HG02981 (cell line): ENCODE results near the gene NXNL1.

ENCODE experiments used
- ATAC-seq: cut with Tn5 transposase; IDR thresholded peaks from one replicate; pipeline ENCODE4 v1.9.1; 2021; ENCODE audit warnings: mild to moderate bottlenecking, moderate library complexity; ENCODE audit not compliant: unreplicated experiment

Gene NXNL1

DNA sequence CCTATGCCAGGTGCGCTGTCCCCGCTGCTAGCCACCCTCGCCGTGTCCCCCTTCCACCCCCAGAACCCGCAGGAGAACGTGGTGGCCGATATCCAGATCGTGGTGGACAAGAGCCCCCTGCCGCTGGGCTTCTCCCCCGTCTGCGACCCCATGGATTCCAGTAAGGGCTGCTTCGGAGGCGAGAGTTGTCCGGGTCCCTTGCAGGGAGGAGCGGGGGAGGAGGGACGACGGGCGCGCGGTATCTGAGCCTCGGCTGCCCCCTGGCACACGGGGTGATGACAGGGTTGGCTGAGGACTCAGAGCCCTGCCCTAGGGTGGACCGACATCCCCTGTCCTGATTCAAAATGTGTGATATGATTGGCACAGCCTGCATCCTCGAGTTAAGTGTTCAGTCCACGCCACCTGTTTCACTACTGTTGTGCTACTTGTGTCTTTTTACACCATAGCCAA, 40.2 kb downstream of the NXNL1 start:
- peak; percentile 6 for ATAC-seq

DNA sequence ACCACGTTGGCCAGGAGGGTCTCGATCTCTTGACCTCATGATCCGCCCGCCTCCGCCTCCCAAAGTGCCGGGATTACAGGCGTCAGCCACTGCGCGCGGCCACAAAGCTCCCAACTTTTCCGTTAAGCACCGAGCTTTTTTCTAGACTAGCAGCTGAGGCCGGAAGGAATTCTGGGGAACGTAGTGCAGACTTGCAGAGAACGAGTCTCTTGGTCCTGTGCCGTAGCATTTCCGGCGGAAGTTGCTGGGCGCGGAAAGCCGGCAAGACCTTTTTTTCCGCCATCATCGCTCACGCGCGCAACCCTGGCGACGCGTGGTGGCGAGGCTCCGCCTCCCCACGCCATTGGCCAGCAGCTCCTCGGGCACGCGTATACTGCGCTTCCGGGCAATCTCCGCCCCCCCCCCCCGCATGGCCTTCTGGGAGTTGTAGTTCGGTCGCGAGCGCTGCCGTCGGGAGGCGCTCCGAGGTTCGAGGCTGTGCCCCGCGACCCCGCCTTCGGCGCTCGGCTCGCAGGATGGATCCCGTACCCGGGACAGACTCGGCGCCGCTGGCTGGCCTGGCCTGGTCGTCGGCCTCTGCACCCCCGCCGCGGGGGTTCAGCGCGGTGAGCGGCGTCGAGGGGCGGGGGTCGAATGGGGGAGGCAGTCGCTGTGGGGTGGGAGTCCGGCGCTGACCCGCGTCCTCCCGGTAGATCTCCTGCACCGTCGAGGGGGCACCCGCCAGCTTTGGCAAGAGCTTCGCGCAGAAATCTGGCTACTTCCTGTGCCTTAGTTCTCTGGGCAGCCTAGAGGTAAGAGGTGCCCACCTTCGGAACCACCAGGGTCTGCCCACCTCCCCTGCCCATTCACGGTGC, 40.9 kb downstream of the NXNL1 start, which contains the start of gene MVB12A:
TSS of gene MVB12A (plus strand) at position 427 of the 854 bp plus-strand sequence. CDS start at position 516, 89 bp downstream.
- ATAC-seq, result peak; percentile 79

DNA sequence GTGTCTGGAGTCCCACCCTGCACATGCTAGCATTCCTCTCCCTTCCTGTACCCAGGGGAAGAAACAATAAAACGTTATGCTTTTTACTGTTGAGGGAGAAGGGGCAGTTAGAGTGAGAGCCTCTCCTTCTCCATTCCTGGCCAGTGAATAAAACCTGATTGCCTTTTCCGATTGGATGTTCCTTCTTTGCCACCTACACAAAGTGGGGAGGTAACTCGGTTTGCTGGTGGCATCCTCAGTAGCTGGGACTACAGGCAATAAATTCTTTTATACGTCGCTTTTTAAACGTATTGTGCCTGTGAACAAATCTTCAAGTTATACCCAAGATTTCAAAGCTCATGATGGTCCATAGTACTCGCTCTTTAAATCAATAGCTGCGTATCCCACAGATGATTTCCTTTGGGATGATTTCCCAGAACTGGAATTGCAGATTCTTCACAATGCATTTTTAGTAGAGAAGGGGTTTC, 41.5 kb downstream of the NXNL1 start:
- no peak for ATAC-seq

DNA sequence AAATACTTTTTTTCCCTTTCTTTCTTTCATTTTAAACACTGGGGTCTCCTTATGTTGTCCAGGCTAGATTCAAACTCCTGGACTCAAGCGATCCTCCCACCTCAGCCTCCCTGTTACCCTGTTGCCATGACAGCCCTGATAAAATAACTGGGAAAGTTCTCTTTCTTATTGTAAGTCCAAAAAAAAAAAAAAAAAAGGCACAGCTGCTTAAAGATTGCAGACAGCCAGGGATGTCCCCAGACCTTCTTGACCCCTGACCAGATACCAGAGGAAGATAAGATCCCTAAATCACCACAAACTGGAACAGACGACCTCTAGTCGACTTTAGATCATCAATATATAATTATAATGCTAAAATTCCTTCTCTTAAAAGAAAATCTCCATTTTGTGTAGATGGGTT, 42.0 kb downstream of the NXNL1 start:
- no peak for ATAC-seq

DNA sequence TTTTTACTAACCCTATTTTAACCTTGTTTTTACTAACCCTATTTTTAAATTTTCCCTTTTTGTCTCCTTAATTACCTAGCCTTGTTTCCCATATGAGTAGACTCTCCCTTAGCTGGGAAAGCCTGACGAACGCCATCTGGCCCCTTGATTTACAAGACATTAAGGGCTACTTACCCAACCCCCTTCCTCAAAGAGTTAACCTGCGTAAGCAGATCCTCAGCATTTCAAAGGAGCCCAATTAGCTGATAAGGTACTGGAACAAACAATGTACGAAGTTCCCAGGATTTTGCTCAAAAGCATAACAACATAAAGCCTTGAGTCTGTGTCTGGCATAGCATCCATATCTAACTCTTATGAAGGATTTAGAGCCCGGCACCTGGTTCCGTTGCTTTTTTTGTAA, 45.6 kb downstream of the NXNL1 start:
- ATAC-seq, result no peak

DNA sequence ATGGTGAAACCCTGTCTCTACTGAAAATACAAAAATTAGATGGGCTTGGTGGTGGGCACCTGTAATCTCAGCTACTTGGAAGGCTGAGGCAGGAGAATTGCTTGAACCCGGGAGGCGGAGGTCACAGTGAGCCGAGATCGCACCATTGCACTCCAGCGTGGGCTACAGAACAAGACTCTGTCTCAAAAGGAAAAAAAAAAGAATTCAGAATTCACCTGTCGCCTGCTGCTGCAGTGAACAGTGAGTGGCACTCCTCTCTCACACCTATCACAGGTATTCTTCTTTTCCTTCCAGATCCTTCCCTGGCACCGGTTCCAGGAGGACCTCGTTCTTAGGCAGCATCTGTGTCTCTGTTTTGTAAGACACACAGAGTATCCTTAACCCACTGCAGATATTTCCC, 46.6 kb downstream of the NXNL1 start:
- ATAC-seq, result no peak

DNA sequence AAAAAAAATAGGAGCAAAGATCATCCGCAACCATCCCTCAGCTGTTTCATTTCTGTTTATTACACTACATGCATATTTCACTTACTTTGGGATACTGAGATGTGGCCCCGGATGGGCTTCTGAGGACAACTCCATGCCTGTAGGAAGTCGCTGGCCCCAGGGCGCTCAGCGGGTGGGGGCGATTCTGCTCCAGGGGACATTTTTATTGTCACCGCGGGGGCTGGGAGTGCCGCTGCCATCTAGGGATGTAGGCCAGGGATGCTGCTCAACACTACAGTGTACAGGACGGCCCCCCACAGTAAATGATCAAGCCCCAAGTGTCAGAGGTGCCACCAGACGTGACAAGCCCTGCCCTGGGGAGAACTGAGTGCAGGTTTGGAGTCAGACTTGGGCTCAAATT, 48.9 kb downstream of the NXNL1 start:
- ATAC-seq, result no peak

DNA sequence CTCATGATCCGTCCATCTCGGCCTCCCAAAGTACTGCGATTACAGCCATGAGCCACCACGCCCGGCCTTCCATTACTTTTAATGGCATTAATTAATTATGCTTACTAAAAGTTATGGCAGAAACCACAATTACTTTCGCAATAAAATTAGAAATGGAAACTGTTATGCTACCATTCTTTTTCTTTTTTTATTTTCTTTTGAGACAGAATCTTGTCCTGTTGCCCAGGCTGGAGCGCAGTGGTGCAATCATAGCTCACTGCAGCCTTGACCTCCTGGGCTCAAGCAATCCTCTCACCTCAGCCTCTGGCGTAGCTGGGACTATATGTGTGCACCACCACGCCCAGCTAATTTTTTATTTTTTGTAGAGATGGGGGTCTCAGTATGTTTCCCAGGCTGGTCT, 50.7 kb downstream of the NXNL1 start:
- no peak for ATAC-seq

DNA sequence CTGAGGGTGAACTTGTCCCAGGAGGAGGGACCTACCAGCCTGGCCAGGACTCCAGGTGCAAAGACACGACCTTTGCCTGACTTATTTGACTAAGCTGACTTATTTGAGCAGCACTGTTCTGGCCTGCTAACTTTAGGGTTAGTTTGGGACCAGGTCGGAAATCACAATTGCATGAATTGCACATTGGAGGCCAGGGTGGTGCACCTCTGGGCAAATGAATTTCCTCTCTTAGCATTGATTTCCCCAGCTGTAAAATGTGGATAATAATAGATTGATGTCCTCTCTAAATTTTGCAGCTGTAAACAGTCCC, 53.9 kb downstream of the NXNL1 start:
- ATAC-seq, result no peak

DNA sequence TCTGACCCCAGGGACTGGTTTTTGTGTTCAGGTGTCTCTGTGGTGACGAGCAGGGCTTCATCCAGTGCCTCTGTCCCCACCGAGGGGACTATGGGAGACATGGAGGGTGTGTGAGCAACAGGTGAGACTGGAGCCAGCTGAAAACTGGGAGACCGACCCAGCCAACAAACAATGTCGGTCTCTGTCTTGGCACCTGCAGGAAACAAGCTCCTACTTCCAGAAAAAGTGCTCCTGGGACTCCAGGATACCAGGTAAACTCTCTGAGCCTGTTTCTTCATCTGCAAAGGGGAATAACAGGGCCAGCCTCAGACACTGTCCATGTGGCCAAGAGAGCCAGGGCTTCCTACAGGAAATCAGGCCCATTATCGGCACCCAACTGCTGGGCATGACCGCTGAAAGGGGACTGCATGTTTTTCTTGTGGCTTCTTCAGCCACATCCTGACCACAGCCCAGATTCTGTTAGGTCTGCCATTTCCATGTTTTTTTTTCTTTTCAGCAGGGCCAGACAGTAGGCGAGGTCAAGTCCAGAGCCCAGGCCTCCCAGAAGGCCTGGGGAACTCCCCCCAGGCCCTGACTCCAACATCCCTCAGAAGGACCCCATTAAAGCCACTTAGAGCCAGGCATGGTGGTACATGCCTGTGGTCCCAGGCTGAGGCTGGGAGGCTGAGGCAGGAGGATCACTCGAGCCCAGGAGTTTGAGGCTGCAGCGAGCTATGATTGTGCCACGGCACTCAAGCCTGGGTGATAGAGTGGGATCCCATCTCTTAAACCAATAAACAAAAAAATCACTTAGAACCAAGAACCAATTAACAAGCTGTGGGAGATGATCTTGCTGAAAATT, 54.5 kb downstream of the NXNL1 start:
- ATAC-seq, result no peak
